Liver (tissue), 9 donors: ENCODE measurements around the gene NRROS. TPM values are rescaled to one million over a fixed set of nuclear protein-coding genes. Genes with fewer than 3 reads are reported as not detected.

Experiments
- DNase-seq: peaks from one replicate; pipeline ENCODE4 v3.0.0-alpha.2; 2017; ENCODE audit warnings: low spot score
- H3K27ac ChIP-seq, 2 donors: one replicate each; pipeline ENCODE4 v1.7.0; 2013; ENCODE audit warnings: inconsistent platforms in 2 of 2, low read length in 2 of 2, control low read depth in 1 of 2, low read depth in 1 of 2, mild to moderate bottlenecking in 1 of 2
- H3K27me3 ChIP-seq, 4 donors: one replicate each; pipeline versions ENCODE4 v1.6.1 to v1.7.0; 2013; ENCODE audit warnings: low read length in 3 of 4, inconsistent platforms in 1 of 4, mild to moderate bottlenecking in 1 of 4, moderate library complexity in 1 of 4; ENCODE audit not compliant: control insufficient read depth in 4 of 4, insufficient read depth in 4 of 4
- H3K36me3 ChIP-seq, 4 donors: one replicate each; pipeline versions ENCODE4 v1.6.1 to v1.7.0; 2013; ENCODE audit warnings: low read length in 3 of 4, mild to moderate bottlenecking in 3 of 4, low read depth in 1 of 4, moderate library complexity in 1 of 4; ENCODE audit not compliant: control insufficient read depth in 4 of 4, insufficient read depth in 3 of 4
- H3K4me1 ChIP-seq, 4 donors: one replicate each; pipeline versions ENCODE4 v1.6.1 to v1.7.0; 2013; ENCODE audit warnings: low read length in 3 of 4, mild to moderate bottlenecking in 3 of 4, moderate library complexity in 1 of 4; ENCODE audit not compliant: control insufficient read depth in 4 of 4, insufficient read depth in 4 of 4
- H3K4me3 ChIP-seq, 3 donors: one replicate each; pipeline versions ENCODE4 v1.6.1 to v1.7.0; 2013; ENCODE audit warnings: low read length in 3 of 3, control low read depth in 1 of 3, low read depth in 1 of 3, mild to moderate bottlenecking in 1 of 3
- H3K9ac ChIP-seq, 2 donors: one replicate each; pipeline ENCODE4 v1.7.0; 2013; ENCODE audit warnings: low read length in 2 of 2, mild to moderate bottlenecking in 2 of 2, moderate library complexity in 2 of 2, control low read depth in 1 of 2, low read depth in 1 of 2
- H3K9me3 ChIP-seq, 4 donors: one replicate each; pipeline versions ENCODE4 v1.6.1 to v1.7.0; 2013; ENCODE audit warnings: low read length in 3 of 4; ENCODE audit not compliant: control insufficient read depth in 4 of 4
- EGR1 ChIP-seq, 2 donors: IDR thresholded peaks; 2 replicates each; pipeline ENCODE4 v1.6.1; 2016 to 2018; ENCODE audit warnings: antibody characterized with exemption in 2 of 2, low read depth in 2 of 2
- FOXA1 ChIP-seq: IDR thresholded peaks from 2 replicates; pipeline ENCODE4 v1.6.1; 2016; ENCODE audit warnings: antibody characterized with exemption
- FOXA2 ChIP-seq: IDR thresholded peaks from 2 replicates; pipeline ENCODE4 v1.6.1; 2016; ENCODE audit warnings: antibody characterized with exemption
- GABPA ChIP-seq, 2 donors: IDR thresholded peaks in 1 of 2; conservative IDR thresholded peaks in 1 of 2; 2 replicates each; pipeline ENCODE4 v1.6.1; 2016; ENCODE audit warnings: antibody characterized with exemption in 2 of 2, mild to moderate bottlenecking in 1 of 2, moderate library complexity in 1 of 2
- HNF4A ChIP-seq, 2 donors: conservative IDR thresholded peaks; 2 replicates each; pipeline ENCODE4 v1.6.1; 2016; ENCODE audit warnings: antibody characterized with exemption in 2 of 2, mild to moderate bottlenecking in 2 of 2
- HNF4G ChIP-seq: IDR thresholded peaks from 2 replicates; pipeline ENCODE4 v1.6.1; 2016; ENCODE audit warnings: antibody characterized with exemption
- JUND ChIP-seq, 2 donors: IDR thresholded peaks; 2 replicates each; pipeline ENCODE4 v1.6.1; 2016; ENCODE audit warnings: antibody characterized with exemption in 2 of 2
- NR2F2 ChIP-seq: IDR thresholded peaks from 2 replicates; pipeline ENCODE4 v1.6.1; 2016; ENCODE audit warnings: antibody characterized with exemption
- RAD21 ChIP-seq, 2 donors: IDR thresholded peaks; 2 replicates each; pipeline ENCODE4 v1.6.1; 2016; ENCODE audit warnings: antibody characterized with exemption in 2 of 2, mild to moderate bottlenecking in 2 of 2
- RXRA ChIP-seq, 2 donors: IDR thresholded peaks; 2 replicates each; pipeline ENCODE4 v1.6.1; 2017 to 2018; ENCODE audit warnings: antibody characterized with exemption in 2 of 2, mild to moderate bottlenecking in 1 of 2
- SP1 ChIP-seq: IDR thresholded peaks from 2 replicates; pipeline ENCODE4 v1.6.1; 2018; ENCODE audit warnings: antibody characterized with exemption, mild to moderate bottlenecking
- TAF1 ChIP-seq: conservative IDR thresholded peaks from 2 replicates; pipeline ENCODE4 v1.6.1; 2016; ENCODE audit warnings: antibody characterized with exemption, mild to moderate bottlenecking
- YY1 ChIP-seq: IDR thresholded peaks from 2 replicates; pipeline ENCODE4 v1.6.1; 2016; ENCODE audit warnings: antibody characterized with exemption, mild to moderate bottlenecking
- WGBS: extraction: QIAGEN DNeasy Blood & Tissue Kit; methylation state at CpG from one replicate; pipeline ENCODE4 v1.1.7; 2013; 5-methylcytosine and 5-hydroxymethylcytosine counted together
- polyA plus RNA-seq, 2 donors: library from polyadenylated mRNA; stranded (reverse) in 1 of 2; unstranded in 1 of 2; fragments of 200-250 nt in 1 of 2; fragments of >200 nt in 1 of 2; fragmentation: Nextera tagmentation in 1 of 2; extraction: Ambion mirVana in 1 of 2; gene quantifications; one replicate each; pipeline versions ENCODE4 v1.2.1 to v1.2.3, GENCODE V29; 2013 to 2015
- total RNA-seq, 2 donors: library from RNA; depleted of rRNA; stranded (reverse); fragments of >200 nt; gene quantifications; one replicate each; pipeline ENCODE4 v1.2.3, GENCODE V29; 2014
- TF ChIP-seq, protein P1 (sequence below): IDR thresholded peaks from 2 replicates; pipeline ENCODE4 v1.6.1; 2016; ENCODE audit warnings: antibody characterized with exemption
- TF ChIP-seq, protein P2 (sequence below): IDR thresholded peaks from 2 replicates; pipeline ENCODE4 v1.6.1; 2016; ENCODE audit warnings: antibody characterized with exemption
- TF ChIP-seq, protein P3 (sequence below): IDR thresholded peaks from 2 replicates; pipeline ENCODE4 v1.6.1; 2016; ENCODE audit warnings: antibody characterized with exemption, mild to moderate bottlenecking
- TF ChIP-seq, protein P4 (sequence below): IDR thresholded peaks from 2 replicates; pipeline ENCODE4 v1.6.1; 2016; ENCODE audit warnings: antibody characterized with exemption
- TF ChIP-seq, protein P5 (sequence below): fragments of 150-350 bp; IDR thresholded peaks from 2 replicates; pipeline ENCODE4 v1.5.1; 2017; ENCODE audit warnings: improper control_type of control experiment, low read depth, low read length; ENCODE audit not compliant: missing input control
- donor health status: healthy.
- donor health status: healthy.
- donor health status: healthy.
- donor health status: healthy.
- donor health status: healthy.

The NRROS gene
- total RNA-seq = 1 to 10 TPM; 2.7 to 9.2 TPM
- 1 to 10 TPM in 1 of 2 donors, under 1 TPM in 1; 0.82 to 3.4 TPM for polyA plus RNA-seq

DNA sequence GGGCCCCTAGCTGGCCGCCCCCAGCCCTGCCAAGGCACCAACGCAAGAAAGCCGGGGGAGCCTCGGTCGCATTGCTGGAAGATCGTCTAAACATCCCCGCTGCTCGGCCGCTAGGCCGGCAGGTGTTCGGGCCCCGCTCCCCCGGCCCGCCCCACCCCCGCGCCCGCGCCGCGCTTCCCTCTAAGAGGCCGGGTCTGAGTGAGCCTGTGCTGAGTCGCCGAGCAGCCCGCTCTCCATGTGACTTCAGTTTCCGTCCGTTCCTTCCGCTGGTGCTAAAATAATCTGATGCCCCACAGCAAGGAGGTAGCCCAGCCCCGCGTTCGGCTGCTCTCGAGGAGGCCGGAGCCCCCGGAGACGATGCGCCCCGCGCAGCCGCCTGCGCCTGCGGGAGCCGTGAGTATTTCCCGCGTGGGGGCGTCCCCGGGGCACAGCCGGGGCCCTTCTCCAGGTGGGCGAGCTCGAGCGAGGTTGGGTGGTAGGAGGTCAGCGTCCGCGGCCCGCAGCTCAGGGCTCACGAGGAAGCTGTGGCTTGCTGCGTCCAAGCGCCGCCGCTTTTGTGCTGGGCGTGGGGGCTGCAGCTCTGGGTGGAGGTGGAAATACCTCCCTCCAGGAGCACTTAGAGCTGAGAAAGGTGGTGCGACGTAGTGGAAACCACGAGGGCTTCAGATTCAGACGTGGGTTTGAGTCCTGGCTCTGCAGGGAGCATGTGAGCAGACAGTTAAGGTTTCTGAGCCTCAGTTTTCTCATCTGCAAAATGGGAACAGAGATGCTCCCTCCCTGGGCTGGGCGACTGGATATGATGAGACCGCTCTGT, at the start of gene NRROS:
NRROS (plus strand) TSS at position 212 of the 814 bp plus-strand sequence. CDS start 14,846 bp downstream, outside the sequence.
- Histone ChIP-seq H3K27me3 (peaks cover 0 to 5% (median 0%) of the 10 kb centered on the region in 4 donors), H3K9ac (peak within 1 kb of the TSS; percentile 40), H3K4me3 (peak within 1 kb of the TSS; percentile 0 to 57 (median 40)), H3K9me3 (no peaks in the 10 kb centered on the region), H3K36me3 (no peaks in the 10 kb centered on the region), H3K27ac (peak within 1 kb of the TSS; percentile 9 to 68), H3K4me1 (peaks cover 0 to 5% (median 2%) of the 10 kb centered on the region in 4 donors)
- DNase-seq = peak; percentile 71
- 8% methylated on average over 65 of the region's 65 CpGs for WGBS
- TF ChIP-seq, protein P1, sequence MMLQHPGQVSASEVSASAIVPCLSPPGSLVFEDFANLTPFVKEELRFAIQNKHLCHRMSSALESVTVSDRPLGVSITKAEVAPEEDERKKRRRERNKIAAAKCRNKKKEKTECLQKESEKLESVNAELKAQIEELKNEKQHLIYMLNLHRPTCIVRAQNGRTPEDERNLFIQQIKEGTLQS = no peak
- no peak for TF ChIP-seq FOXA2
- no peak for TF ChIP-seq FOXA1
- no peak for TF ChIP-seq EGR1 (IDR thresholded peaks at IDR 0.05; ENCODE audit: low read depth in 2 of 2)
- no peak for TF ChIP-seq HNF4G
- no peak for TF ChIP-seq HNF4A (conservative IDR thresholded peaks at IDR 0.05)
- no peak for TF ChIP-seq RXRA (IDR thresholded peaks at IDR 0.05)
- TF ChIP-seq YY1 = no peak
- TF ChIP-seq JUND (IDR thresholded peaks at IDR 0.05) = no peak
- TF ChIP-seq RAD21 (IDR thresholded peaks at IDR 0.05) = no peak
- TF ChIP-seq NR2F2 = no peak
- TF ChIP-seq, protein P2, sequence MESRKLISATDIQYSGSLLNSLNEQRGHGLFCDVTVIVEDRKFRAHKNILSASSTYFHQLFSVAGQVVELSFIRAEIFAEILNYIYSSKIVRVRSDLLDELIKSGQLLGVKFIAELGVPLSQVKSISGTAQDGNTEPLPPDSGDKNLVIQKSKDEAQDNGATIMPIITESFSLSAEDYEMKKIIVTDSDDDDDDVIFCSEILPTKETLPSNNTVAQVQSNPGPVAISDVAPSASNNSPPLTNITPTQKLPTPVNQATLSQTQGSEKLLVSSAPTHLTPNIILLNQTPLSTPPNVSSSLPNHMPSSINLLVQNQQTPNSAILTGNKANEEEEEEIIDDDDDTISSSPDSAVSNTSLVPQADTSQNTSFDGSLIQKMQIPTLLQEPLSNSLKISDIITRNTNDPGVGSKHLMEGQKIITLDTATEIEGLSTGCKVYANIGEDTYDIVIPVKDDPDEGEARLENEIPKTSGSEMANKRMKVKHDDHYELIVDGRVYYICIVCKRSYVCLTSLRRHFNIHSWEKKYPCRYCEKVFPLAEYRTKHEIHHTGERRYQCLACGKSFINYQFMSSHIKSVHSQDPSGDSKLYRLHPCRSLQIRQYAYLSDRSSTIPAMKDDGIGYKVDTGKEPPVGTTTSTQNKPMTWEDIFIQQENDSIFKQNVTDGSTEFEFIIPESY = no peak
- TF ChIP-seq GABPA (IDR thresholded peaks at IDR 0.05 in 1 of 2, conservative IDR thresholded peaks at IDR 0.05 in 1 of 2) = no peak
- TF ChIP-seq, protein P3, sequence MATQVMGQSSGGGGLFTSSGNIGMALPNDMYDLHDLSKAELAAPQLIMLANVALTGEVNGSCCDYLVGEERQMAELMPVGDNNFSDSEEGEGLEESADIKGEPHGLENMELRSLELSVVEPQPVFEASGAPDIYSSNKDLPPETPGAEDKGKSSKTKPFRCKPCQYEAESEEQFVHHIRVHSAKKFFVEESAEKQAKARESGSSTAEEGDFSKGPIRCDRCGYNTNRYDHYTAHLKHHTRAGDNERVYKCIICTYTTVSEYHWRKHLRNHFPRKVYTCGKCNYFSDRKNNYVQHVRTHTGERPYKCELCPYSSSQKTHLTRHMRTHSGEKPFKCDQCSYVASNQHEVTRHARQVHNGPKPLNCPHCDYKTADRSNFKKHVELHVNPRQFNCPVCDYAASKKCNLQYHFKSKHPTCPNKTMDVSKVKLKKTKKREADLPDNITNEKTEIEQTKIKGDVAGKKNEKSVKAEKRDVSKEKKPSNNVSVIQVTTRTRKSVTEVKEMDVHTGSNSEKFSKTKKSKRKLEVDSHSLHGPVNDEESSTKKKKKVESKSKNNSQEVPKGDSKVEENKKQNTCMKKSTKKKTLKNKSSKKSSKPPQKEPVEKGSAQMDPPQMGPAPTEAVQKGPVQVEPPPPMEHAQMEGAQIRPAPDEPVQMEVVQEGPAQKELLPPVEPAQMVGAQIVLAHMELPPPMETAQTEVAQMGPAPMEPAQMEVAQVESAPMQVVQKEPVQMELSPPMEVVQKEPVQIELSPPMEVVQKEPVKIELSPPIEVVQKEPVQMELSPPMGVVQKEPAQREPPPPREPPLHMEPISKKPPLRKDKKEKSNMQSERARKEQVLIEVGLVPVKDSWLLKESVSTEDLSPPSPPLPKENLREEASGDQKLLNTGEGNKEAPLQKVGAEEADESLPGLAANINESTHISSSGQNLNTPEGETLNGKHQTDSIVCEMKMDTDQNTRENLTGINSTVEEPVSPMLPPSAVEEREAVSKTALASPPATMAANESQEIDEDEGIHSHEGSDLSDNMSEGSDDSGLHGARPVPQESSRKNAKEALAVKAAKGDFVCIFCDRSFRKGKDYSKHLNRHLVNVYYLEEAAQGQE = no peak
- no peak for TF ChIP-seq TAF1
- TF ChIP-seq SP1 = no peak
- TF ChIP-seq, protein P4, sequence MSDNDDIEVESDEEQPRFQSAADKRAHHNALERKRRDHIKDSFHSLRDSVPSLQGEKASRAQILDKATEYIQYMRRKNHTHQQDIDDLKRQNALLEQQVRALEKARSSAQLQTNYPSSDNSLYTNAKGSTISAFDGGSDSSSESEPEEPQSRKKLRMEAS = no peak
- TF ChIP-seq, protein P5, sequence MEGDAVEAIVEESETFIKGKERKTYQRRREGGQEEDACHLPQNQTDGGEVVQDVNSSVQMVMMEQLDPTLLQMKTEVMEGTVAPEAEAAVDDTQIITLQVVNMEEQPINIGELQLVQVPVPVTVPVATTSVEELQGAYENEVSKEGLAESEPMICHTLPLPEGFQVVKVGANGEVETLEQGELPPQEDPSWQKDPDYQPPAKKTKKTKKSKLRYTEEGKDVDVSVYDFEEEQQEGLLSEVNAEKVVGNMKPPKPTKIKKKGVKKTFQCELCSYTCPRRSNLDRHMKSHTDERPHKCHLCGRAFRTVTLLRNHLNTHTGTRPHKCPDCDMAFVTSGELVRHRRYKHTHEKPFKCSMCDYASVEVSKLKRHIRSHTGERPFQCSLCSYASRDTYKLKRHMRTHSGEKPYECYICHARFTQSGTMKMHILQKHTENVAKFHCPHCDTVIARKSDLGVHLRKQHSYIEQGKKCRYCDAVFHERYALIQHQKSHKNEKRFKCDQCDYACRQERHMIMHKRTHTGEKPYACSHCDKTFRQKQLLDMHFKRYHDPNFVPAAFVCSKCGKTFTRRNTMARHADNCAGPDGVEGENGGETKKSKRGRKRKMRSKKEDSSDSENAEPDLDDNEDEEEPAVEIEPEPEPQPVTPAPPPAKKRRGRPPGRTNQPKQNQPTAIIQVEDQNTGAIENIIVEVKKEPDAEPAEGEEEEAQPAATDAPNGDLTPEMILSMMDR = no peak
